ENCODE measurements around the gene MYO5C. TPM values are rescaled to one million over a fixed set of nuclear protein-coding genes. Genes with fewer than 3 reads are reported as not detected.

MYO5C gene
- total and polyA plus RNA-seq, 2 of the 13 experiments (the other 11 are each of a cell fraction or from before 2014, with no cell fraction given) = 15.7 to 23.7 TPM

DNA sequence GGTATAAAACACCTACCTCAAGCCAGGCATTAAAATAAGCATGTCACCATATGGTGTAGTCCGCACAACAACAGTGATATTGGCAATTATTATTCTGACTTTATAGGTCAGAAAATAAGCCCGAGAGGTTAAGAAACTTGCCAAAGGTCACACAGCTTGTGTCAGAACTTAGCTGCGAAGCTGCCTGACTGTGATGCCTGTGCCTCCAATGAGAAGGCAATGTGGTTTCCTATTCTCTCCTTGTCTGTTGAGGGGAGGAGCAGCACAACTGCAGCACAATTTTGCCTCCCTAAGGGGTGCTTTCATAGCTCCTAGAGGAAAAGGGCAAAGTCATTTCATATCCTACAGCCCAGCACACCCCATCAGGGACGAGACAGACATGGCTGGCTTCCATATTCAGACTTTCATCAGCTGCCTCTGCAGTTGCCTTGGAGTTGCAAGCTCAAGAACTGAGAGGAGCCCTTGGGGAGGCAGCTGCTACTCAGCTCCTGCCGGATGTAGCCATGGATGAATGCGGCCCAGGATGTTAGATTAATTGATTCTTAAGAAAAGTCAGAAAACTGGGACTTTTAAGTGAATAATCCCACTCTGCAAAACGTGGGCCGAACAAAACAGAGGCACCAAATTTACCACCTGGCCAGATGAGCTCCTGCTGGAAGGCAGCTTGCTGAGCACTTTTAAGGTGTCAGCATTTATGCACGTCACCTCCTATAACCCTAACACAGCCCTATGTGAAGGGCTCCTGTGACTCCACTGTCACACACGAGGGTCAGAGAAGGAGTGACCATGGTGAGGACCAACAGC lies 38.5 kb downstream of the MYO5C start:
- Histone ChIP-seq H3K4me1 (ENCODE audit: insufficient read depth, low read length) (no peaks in the 10 kb centered on the region), H3K27ac (ENCODE audit: extremely low read length, insufficient read depth, low read length) (no peak overlapping the region), H3K4me3 (replicated peaks in 1 of 3; ENCODE audit: insufficient read depth in 1 of 3, low read depth in 2 of 3, low read length in 3 of 3) (no peak overlapping the region), H4K20me1 (ENCODE audit: insufficient read depth, low read length) (no peaks in the 10 kb centered on the region), H2AFZ (ENCODE audit: low read length) (no peak overlapping the region), H3K27me3 (ENCODE audit: control insufficient read depth in 1 of 2, insufficient read depth in 2 of 2, low read length in 2 of 2) (no peaks in the 10 kb centered on the region), H3K9me3 (ENCODE audit: low read length) (no peaks in the 10 kb centered on the region), H3K9ac (ENCODE audit: insufficient read depth, low read depth, low read length) (no peak overlapping the region), H3K79me2 (ENCODE audit: insufficient read depth, low read length) (no peaks in the 10 kb centered on the region), H3K4me2 (ENCODE audit: low read depth, low read length) (no peak overlapping the region), H3K36me3 (replicated peaks in 1 of 2; ENCODE audit: control insufficient read depth in 1 of 2, insufficient read depth in 2 of 2, low read length in 2 of 2) (peaks cover 12 to 64% of the 10 kb centered on the region in 2 experiments)
- BruUV-seq (replicated peaks) = no TSS peak
- ChIA-PET POLR2A (interaction anchor here (0.7 kb wide), 1 partner anchor 312 kb away, joined by 3 read pairs; the partner anchor contains the start of gene ARPP19), CTCF (ENCODE audit: low intra/inter-chr PET ratio, low total read pairs) (interaction anchor here (0.8 to 2.7 kb wide), 2 partner anchors 93 to 478 kb away, joined by 3 to 25 read pairs; no protein-coding TSS in a partner anchor)
- no peak for DNase-seq (ENCODE audit: low spot score)
- ATAC-seq = no peak
- WGBS (ENCODE audit: low lambda C conversion rate) = 96% methylated on average over 10 of the region's 10 CpGs
- in situ Hi-C loops (cut with HindIII; ENCODE audit: extremely low pct_ligation_motif_present, low pct_unique_long_range_greater_than_20kb) (no loop called here), intact Hi-C loops (cut with micrococcal nuclease; ENCODE audit: unreplicated experiment) (loop anchor here (2.0 to 5.0 kb wide), 5 partner anchors 38 to 310 kb away; partner anchors contain the start of genes ARPP19 and MYO5C)
- TF ChIP-seq MAFF (IDR thresholded peaks at IDR 0.05; ENCODE audit: low read depth, low read length) = peak; percentile 47; the same call in 1 of the 2 replicates
- no peak for TF ChIP-seq ZNF296 (CRISPR knock-in tag; conservative IDR thresholded peaks at IDR 0.05)
- TF ChIP-seq MAFK (conservative IDR thresholded peaks at IDR 0.05 in 1 of 2, IDR thresholded peaks at IDR 0.05 in 1 of 2; ENCODE audit: low read length in 2 of 2) = peak; percentile 35 to 70; a peak in 3 of 4 replicates
- TF ChIP-seq, protein P1, sequence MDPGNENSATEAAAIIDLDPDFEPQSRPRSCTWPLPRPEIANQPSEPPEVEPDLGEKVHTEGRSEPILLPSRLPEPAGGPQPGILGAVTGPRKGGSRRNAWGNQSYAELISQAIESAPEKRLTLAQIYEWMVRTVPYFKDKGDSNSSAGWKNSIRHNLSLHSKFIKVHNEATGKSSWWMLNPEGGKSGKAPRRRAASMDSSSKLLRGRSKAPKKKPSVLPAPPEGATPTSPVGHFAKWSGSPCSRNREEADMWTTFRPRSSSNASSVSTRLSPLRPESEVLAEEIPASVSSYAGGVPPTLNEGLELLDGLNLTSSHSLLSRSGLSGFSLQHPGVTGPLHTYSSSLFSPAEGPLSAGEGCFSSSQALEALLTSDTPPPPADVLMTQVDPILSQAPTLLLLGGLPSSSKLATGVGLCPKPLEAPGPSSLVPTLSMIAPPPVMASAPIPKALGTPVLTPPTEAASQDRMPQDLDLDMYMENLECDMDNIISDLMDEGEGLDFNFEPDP (CRISPR knock-in tag; conservative IDR thresholded peaks at IDR 0.05) = no peak
- no peak for FAIRE-seq

GRCh38 chr15:52256366-52256765 lies 39.2 kb downstream of the MYO5C start:
- no peaks in the 10 kb centered on the region for H3K9me3 ChIP-seq (ENCODE audit: low read length)
- no peak overlapping the region for H3K4me3 ChIP-seq (replicated peaks in 1 of 3; ENCODE audit: insufficient read depth in 1 of 3, low read depth in 2 of 3, low read length in 3 of 3)
- H3K79me2 ChIP-seq (ENCODE audit: insufficient read depth, low read length) = no peaks in the 10 kb centered on the region
- no peak overlapping the region for H2AFZ ChIP-seq (ENCODE audit: low read length)
- peak; percentile 91 for FAIRE-seq
- intact Hi-C loops (cut with micrococcal nuclease; ENCODE audit: unreplicated experiment) = loop anchor here (2.0 to 5.0 kb wide), 5 partner anchors 38 to 311 kb away; partner anchors contain the start of genes ARPP19 and MYO5C
- 0 out of 2 replicates have a peak, but pooled peaks cover under 1% of the 10 kb centered on the region for H3K4me1 ChIP-seq (ENCODE audit: insufficient read depth, low read length)
- no peaks in the 10 kb centered on the region for H4K20me1 ChIP-seq (ENCODE audit: insufficient read depth, low read length)
- WGBS (ENCODE audit: low lambda C conversion rate) = 17% methylated on average over 10 of the region's 10 CpGs
- in situ Hi-C loops (cut with HindIII; ENCODE audit: extremely low pct_ligation_motif_present, low pct_unique_long_range_greater_than_20kb) = no loop called here
- no peak overlapping the region for H3K9ac ChIP-seq (ENCODE audit: insufficient read depth, low read depth, low read length)
- ATAC-seq = peak; percentile 38; the same call in 2 of the 3 replicates
- no peak overlapping the region for H3K27ac ChIP-seq (ENCODE audit: extremely low read length, insufficient read depth, low read length)
- no peaks in the 10 kb centered on the region for H3K27me3 ChIP-seq (ENCODE audit: control insufficient read depth in 1 of 2, insufficient read depth in 2 of 2, low read length in 2 of 2)
- no TSS peak for BruUV-seq (replicated peaks)
- no peak overlapping the region for H3K4me2 ChIP-seq (ENCODE audit: low read depth, low read length)
- peaks cover 9 to 58% of the 10 kb centered on the region in 2 experiments for H3K36me3 ChIP-seq (replicated peaks in 1 of 2; ENCODE audit: control insufficient read depth in 1 of 2, insufficient read depth in 2 of 2, low read length in 2 of 2)
- CTCF ChIA-PET (ENCODE audit: low intra/inter-chr PET ratio, low total read pairs) = interaction anchor here (0.8 to 2.7 kb wide), 3 partner anchors 94 to 479 kb away, joined by 3 to 25 read pairs (median 4); no protein-coding TSS in a partner anchor
- POLR2A ChIA-PET = no interaction called here
- peak; percentile 45 for DNase-seq (ENCODE audit: low spot score)
- no peak for TF ChIP-seq ZNF747 (CRISPR knock-in tag; IDR thresholded peaks at IDR 0.05; ENCODE audit: borderline replicate concordance)
- TF ChIP-seq ZBTB39 (CRISPR knock-in tag; IDR thresholded peaks at IDR 0.05) = no peak
- TF ChIP-seq LBX2 (CRISPR knock-in tag; IDR thresholded peaks at IDR 0.05; ENCODE audit: borderline replicate concordance) = no peak
- no peak for TF ChIP-seq KLF13 (CRISPR knock-in tag; IDR thresholded peaks at IDR 0.05)
- no peak for TF ChIP-seq NRL (CRISPR knock-in tag; IDR thresholded peaks at IDR 0.05; ENCODE audit: borderline replicate concordance)
- TF ChIP-seq CENPX (CRISPR knock-in tag; IDR thresholded peaks at IDR 0.05) = no peak
- TF ChIP-seq NFIB (CRISPR knock-in tag; IDR thresholded peaks at IDR 0.05; ENCODE audit: borderline replicate concordance) = no peak
- no peak for TF ChIP-seq SOX6 (IDR thresholded peaks at IDR 0.05)
- TF ChIP-seq SOX6 (CRISPR knock-in tag; IDR thresholded peaks at IDR 0.05) = no peak
